Kidney glomerular epithelial cell (primary cell): ENCODE data around the gene COA8.

Experiments
- DNase-seq: peaks from one replicate; lab custom pipeline; 2025; lab: John Stamatoyannopoulos, UW

COA8 gene

GRCh38 chr14:103623883-103624482 lies 61.2 kb downstream of the COA8 start:
- DNase-seq, result no peak

GRCh38 chr14:103624860-103625259 lies 62.1 kb downstream of the COA8 start:
- DNase-seq, result peak; percentile 21

- DNase-seq, result no peak
These were observed 62.8 kb downstream of the COA8 start for GRCh38 chr14:103625356-103626095.

- no peak for DNase-seq
These were observed 63.5 kb downstream of the COA8 start for GRCh38 chr14:103626146-103626850.

GRCh38 chr14:103627073-103628025 lies 64.6 kb downstream of the COA8 start:
- DNase-seq, result no peak

- DNase-seq, result peak; percentile 65
These were observed 65.5 kb downstream of the COA8 start for GRCh38 chr14:103628221-103628683.

- DNase-seq, result peak; percentile 42
These were observed 66.1 kb downstream of the COA8 start, which contains the start of gene KLC1 for GRCh38 chr14:103628684-103629502. Gene KLC1, plus strand, starts transcription at chr14:103629211. Its CDS starts 25,354 bp downstream, at chr14:103654565.

GRCh38 chr14:103629503-103630121 lies 66.9 kb downstream of the COA8 start:
- DNase-seq, result no peak

- no peak for DNase-seq
These were observed 67.8 kb downstream of the COA8 start for GRCh38 chr14:103630364-103631108.

- no peak for DNase-seq
These were observed 70.6 kb downstream of the COA8 start for GRCh38 chr14:103633391-103633790.

GRCh38 chr14:103634156-103634555 lies 71.4 kb downstream of the COA8 start:
- no peak for DNase-seq

- no peak for DNase-seq
These were observed 75.8 kb downstream of the COA8 start for GRCh38 chr14:103638594-103638993.
